Ovary (tissue), 9 donors: ENCODE measurements around the gene ALPK1. TPM values are rescaled to one million over a fixed set of nuclear protein-coding genes. Genes with fewer than 3 reads are reported as not detected.

ENCODE experiments used
- DNase-seq, 5 donors: peaks; one replicate each; pipeline ENCODE4 v3.0.0-alpha.2; 2019 to 2020
- H3K27ac ChIP-seq, 2 donors: fragments of 200-600 bp; one replicate each; pipeline versions ENCODE4 v1.5.1 to v1.8.0; 2019 to 2022
- H3K27me3 ChIP-seq: fragments of 200-600 bp; one replicate; pipeline ENCODE4 v1.8.0; 2022
- H3K36me3 ChIP-seq: fragments of 200-600 bp; sonication (generic); one replicate; pipeline ENCODE4 v1.5.1; 2019
- H3K4me1 ChIP-seq: one replicate; pipeline ENCODE4 v1.8.1; 2013; ENCODE audit warnings: mild to moderate bottlenecking, moderate library complexity; ENCODE audit not compliant: insufficient read depth
- H3K4me3 ChIP-seq: fragments of 200-600 bp; sonication (generic); one replicate; pipeline ENCODE4 v1.5.1; 2017
- H3K9me3 ChIP-seq, 2 donors: fragments of 200-600 bp in 1 of 2; sonication (generic) in 1 of 2; one replicate each; pipeline versions ENCODE4 v1.5.1 to v1.8.1; 2013 to 2019; ENCODE audit warnings: mild to moderate bottlenecking in 1 of 2, moderate library complexity in 1 of 2
- CTCF ChIP-seq, 3 donors: fragments of 450-650 bp in 2 of 3; fragments of 200-600 bp in 1 of 3; IDR thresholded peaks; one replicate each; pipeline versions ENCODE4 v1.5.1 to v1.8.0; 2016 to 2022; ENCODE audit warnings: antibody characterized with exemption in 3 of 3, mild to moderate bottlenecking in 1 of 3
- EP300 ChIP-seq: sonication (generic); formaldehyde crosslinking; IDR thresholded peaks from one replicate; pipeline ENCODE4 v1.6.1; 2017; ENCODE audit warnings: antibody characterized with exemption
- POLR2A ChIP-seq: fragments of 450-650 bp; IDR thresholded peaks from one replicate; pipeline ENCODE4 v1.6.1; 2017; ENCODE audit warnings: antibody characterized with exemption, mild to moderate bottlenecking, moderate library complexity
- WGBS, 3 donors: extraction: QIAGEN DNeasy Blood & Tissue Kit in 1 of 3; methylation state at CpG; one replicate each; pipeline versions ENCODE4 v1.1.5 to v1.1.7; 2013 to 2017; 5-methylcytosine and 5-hydroxymethylcytosine counted together
- intact Hi-C, 4 donors: fragments of 100-400 bp; cut with DNase I; formaldehyde crosslinking; loops; one replicate each; pipeline versions ENCODE4 v1.11.0 to v1.15.1; 2022 to 2023
- polyA plus RNA-seq, 2 donors: library from polyadenylated mRNA; stranded (reverse); fragments of 200-250 nt in 1 of 2; fragments of 350-450 nt in 1 of 2; fragmentation: Illumina TruSeq in 1 of 2; extraction: RNeasy Lipid Tissue Mini Kit (QIAGEN cat#74804) in 1 of 2; gene quantifications; one replicate each; pipeline ENCODE4 v1.2.3, GENCODE V29; 2013 to 2014
- total RNA-seq, 7 donors: library from RNA; depleted of rRNA in 2 of 7; stranded (reverse); fragments of >200 nt in 2 of 7; fragmentation: NEBNext Ultra II Directional in 3 of 7; extraction: Animal tissue kit (Norgen Biotek cat#: 25700) in 3 of 7; gene quantifications; one replicate each; pipeline versions ENCODE4 v1.1.0 to v1.2.4, GENCODE V29; 2016 to 2023
- donor health status: DM: no; HTN: no; CAD: no; lungs with moderate emphysema.
- donor health status: DM: no; HTN: no; CAD: no.
- donor health status: Bipolar disorder and iron deficiency.
- donor health status: DM: yes; HTN: yes; CAD: no.
- donor health status: DM: no; HTN: no; CAD: no.
- donor health status: DM: yes; HTN: yes; CAD: no.

Gene ALPK1
- total and polyA plus RNA-seq, 9 donors = 6.8 to 33.6 (median 21.3) TPM

- H3K27ac ChIP-seq = no peak overlapping the region
- no peaks in the 10 kb centered on the region for H3K4me1 ChIP-seq
- DNase-seq = no peak
- no peaks in the 10 kb centered on the region for H3K36me3 ChIP-seq
- H3K27me3 ChIP-seq = no peaks in the 10 kb centered on the region
- H3K4me3 ChIP-seq = no peak overlapping the region
- 96 to 98% (median 98%) methylated on average over 20 of the region's 20 CpGs for WGBS, 3 donors
- TF ChIP-seq CTCF (IDR thresholded peaks at IDR 0.05) = no peak
- no peak for TF ChIP-seq EP300
- no peak for TF ChIP-seq POLR2A
- no peaks in the 10 kb centered on the region for H3K9me3 ChIP-seq
- intact Hi-C loops = no loop called here
Measured at GRCh38 chr4:112355662-112356061, 58.5 kb downstream of the ALPK1 start.

DNA sequence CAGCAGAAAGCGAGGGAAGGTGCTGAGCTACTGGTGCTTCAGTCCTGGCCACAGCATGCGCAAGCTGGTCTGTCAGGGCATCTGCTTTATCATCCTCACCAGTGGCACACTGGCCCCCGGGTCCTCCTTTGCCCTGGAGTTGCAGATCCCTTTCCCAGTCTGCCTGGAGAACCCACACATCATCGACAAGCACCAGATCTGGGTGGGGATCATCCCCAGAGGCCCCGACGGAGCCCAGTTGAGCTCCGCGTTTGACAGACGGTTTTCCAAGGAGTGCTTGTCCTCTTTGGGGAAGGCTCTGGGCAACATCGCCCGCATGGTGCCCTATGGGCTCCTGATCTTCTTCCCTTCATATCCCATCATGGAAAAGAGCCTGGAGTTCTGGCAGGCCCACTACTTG is 60.3 kb downstream of the ALPK1 start:
- DNase-seq = no peak
- Histone ChIP-seq H3K4me3 (no peak overlapping the region), H3K36me3 (no peaks in the 10 kb centered on the region), H3K27me3 (no peaks in the 10 kb centered on the region), H3K4me1 (no peaks in the 10 kb centered on the region), H3K27ac (no peak overlapping the region), H3K9me3 (no peaks in the 10 kb centered on the region)
- TF ChIP-seq POLR2A (no peak), CTCF (IDR thresholded peaks at IDR 0.05) (no peak), EP300 (no peak)
- WGBS, 3 donors = 95 to 97% (median 96%) methylated on average over 11 of the region's 11 CpGs
- intact Hi-C loops = no loop called here

DNA sequence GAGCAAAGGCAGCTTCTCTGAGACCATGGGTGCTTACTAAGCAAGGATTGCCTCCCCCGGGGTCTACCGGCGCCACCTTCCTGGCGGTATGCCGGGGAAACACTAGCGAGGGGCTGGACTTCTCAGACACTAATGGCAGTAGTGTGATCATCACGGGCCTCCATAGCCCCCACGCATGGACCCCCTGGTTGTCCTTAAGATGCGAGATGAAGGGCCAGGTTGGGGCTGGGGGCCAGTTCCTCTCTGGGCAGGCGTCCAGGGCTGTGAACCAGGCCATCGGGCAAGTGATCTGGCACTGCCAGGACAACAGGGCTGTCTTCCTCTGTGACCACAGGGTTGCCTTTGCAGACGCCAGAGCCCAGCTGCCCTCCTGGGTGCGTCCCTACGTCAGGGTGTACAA is 60.7 kb downstream of the ALPK1 start:
- Histone ChIP-seq H3K27me3 (no peaks in the 10 kb centered on the region), H3K9me3 (no peaks in the 10 kb centered on the region), H3K27ac (no peak overlapping the region), H3K36me3 (no peaks in the 10 kb centered on the region), H3K4me3 (no peak overlapping the region), H3K4me1 (no peaks in the 10 kb centered on the region)
- DNase-seq = no peak
- TF ChIP-seq POLR2A (no peak), CTCF (IDR thresholded peaks at IDR 0.05) (no peak), EP300 (no peak)
- intact Hi-C loops = no loop called here
- WGBS, 3 donors = 86 to 95% (median 93%) methylated on average over 9 to 14 of the region's 14 CpGs

GRCh38 chr4:112358415-112358814 is 61.2 kb downstream of the ALPK1 start:
- no peaks in the 10 kb centered on the region for H3K36me3 ChIP-seq
- H3K4me3 ChIP-seq = no peak overlapping the region
- no peaks in the 10 kb centered on the region for H3K27me3 ChIP-seq
- no peak for TF ChIP-seq EP300
- TF ChIP-seq CTCF (IDR thresholded peaks at IDR 0.05) = no peak
- no peak for TF ChIP-seq POLR2A
- intact Hi-C loops = no loop called here
- H3K27ac ChIP-seq = no peak overlapping the region
- no peaks in the 10 kb centered on the region for H3K4me1 ChIP-seq
- DNase-seq = no peak
- 93 to 97% (median 93%) methylated on average over 6 to 10 of the region's 10 CpGs for WGBS, 3 donors
- H3K9me3 ChIP-seq = no peaks in the 10 kb centered on the region
